Measurements from ENCODE around the gene NME3. TPM values are rescaled to one million over a fixed set of nuclear protein-coding genes. Genes with fewer than 3 reads are reported as not detected.

The NME3 gene
- polyA plus RNA-seq, 1 donor = 22.8 TPM

GRCh38 chr16:1721372-1721771, 50.0 kb downstream of the NME3 start:
- DNase-seq = no peak

Other genes with a start within 250 kb of the NME3 start
- gene TMEM204, start 237.9 kb downstream of the NME3 start, polyA plus RNA-seq (ENCODE audit: insufficient read length) = 16.2 TPM
- 11.7 TPM for gene IFT140, start 159.5 kb downstream of the NME3 start, polyA plus RNA-seq (ENCODE audit: insufficient read length)
- gene CRAMP1, start 159.2 kb downstream of the NME3 start, polyA plus RNA-seq (ENCODE audit: insufficient read length) = 18.5 TPM
- gene JPT2, start 93.3 kb downstream of the NME3 start, polyA plus RNA-seq (ENCODE audit: insufficient read length) = 41.4 TPM
- 55.3 TPM for gene MAPK8IP3, start 65.3 kb downstream of the NME3 start, polyA plus RNA-seq (ENCODE audit: insufficient read length)
- 7.2 TPM for gene EME2, start 1.3 kb upstream of the NME3 start, polyA plus RNA-seq (ENCODE audit: insufficient read length)
- 45.8 TPM for gene MRPS34, start 1.6 kb upstream of the NME3 start, polyA plus RNA-seq (ENCODE audit: insufficient read length)
- 30.5 TPM for gene SPSB3, start 11.0 kb upstream of the NME3 start, polyA plus RNA-seq (ENCODE audit: insufficient read length)
- gene NUBP2, start 11.4 kb upstream of the NME3 start, polyA plus RNA-seq (ENCODE audit: insufficient read length) = 48.7 TPM
- gene IGFALS, start 22.2 kb upstream of the NME3 start, polyA plus RNA-seq (ENCODE audit: insufficient read length) = 0.52 TPM
- gene HAGH, start 55.3 kb upstream of the NME3 start, polyA plus RNA-seq (ENCODE audit: insufficient read length) = 44.7 TPM
- gene FAHD1, start 55.7 kb upstream of the NME3 start, polyA plus RNA-seq (ENCODE audit: insufficient read length) = 21.2 TPM
- gene MEIOB, start 100.6 kb upstream of the NME3 start, polyA plus RNA-seq (ENCODE audit: insufficient read length) = 0.26 TPM
- gene HS3ST6, start 146.9 kb upstream of the NME3 start, polyA plus RNA-seq (ENCODE audit: insufficient read length) = 0.21 TPM
- gene MSRB1, start 171.7 kb upstream of the NME3 start, polyA plus RNA-seq (ENCODE audit: insufficient read length) = 39.0 TPM
- gene RPL3L, start 183.1 kb upstream of the NME3 start, polyA plus RNA-seq (ENCODE audit: insufficient read length) = 72.5 TPM
- 145 TPM for gene NDUFB10, start 188.0 kb upstream of the NME3 start, polyA plus RNA-seq (ENCODE audit: insufficient read length)
- gene RPS2, start 193.3 kb upstream of the NME3 start, polyA plus RNA-seq (ENCODE audit: insufficient read length) = 3,719 TPM
- not detected for gene RNF151, start 195.3 kb upstream of the NME3 start, polyA plus RNA-seq (ENCODE audit: insufficient read length)
- 34.3 TPM for gene TBL3, start 200.5 kb upstream of the NME3 start, polyA plus RNA-seq (ENCODE audit: insufficient read length)
- gene NOXO1, start 209.9 kb upstream of the NME3 start, polyA plus RNA-seq (ENCODE audit: insufficient read length) = 1.3 TPM
- 20.2 TPM for gene GFER, start 212.7 kb upstream of the NME3 start, polyA plus RNA-seq (ENCODE audit: insufficient read length)
- gene SYNGR3, start 218.4 kb upstream of the NME3 start, polyA plus RNA-seq (ENCODE audit: insufficient read length) = 2.1 TPM
- 32.1 TPM for gene ZNF598, start 238.3 kb upstream of the NME3 start, polyA plus RNA-seq (ENCODE audit: insufficient read length)
- 0.72 TPM for gene NPW, start 248.2 kb upstream of the NME3 start, polyA plus RNA-seq (ENCODE audit: insufficient read length)

Measured in hindlimb muscle (tissue), 1 donor.